SK-N-SH treated with all-trans-retinoic acid at 6 μM for 48 hours (cell line): ENCODE results near the gene MEI1.

Experiments
- ARNTL ChIP-seq: fragments of 450-650 bp; formaldehyde crosslinking; IDR thresholded peaks from 2 replicates; pipeline ENCODE4 v1.5.0; 2020; ENCODE audit warnings: low read depth, mild to moderate bottlenecking, moderate library complexity, borderline replicate concordance
- CREB5 ChIP-seq: fragments of 250-450 bp; sonication (Bioruptor Pico); IDR thresholded peaks from 2 replicates; pipeline ENCODE4 v1.5.1; 2020; ENCODE audit warnings: low read depth, mild to moderate bottlenecking, moderate library complexity
- ISL1 ChIP-seq: fragments of 250-450 bp; sonication (Bioruptor Pico); IDR thresholded peaks from 2 replicates; pipeline ENCODE4 v2.1.2; 2022; ENCODE audit warnings: mild to moderate bottlenecking, moderate library complexity
- OSR1 ChIP-seq: fragments of 250-450 bp; sonication (Bioruptor Pico); IDR thresholded peaks from 2 replicates; pipeline ENCODE4 v1.8.0; 2022; ENCODE audit warnings: moderate library complexity, mild to moderate bottlenecking, inconsistent platforms
- PATZ1 ChIP-seq: fragments of 250-450 bp; sonication (Bioruptor Pico); IDR thresholded peaks from 2 replicates; pipeline ENCODE4 v1.8.0; 2020; ENCODE audit warnings: mild to moderate bottlenecking, moderate library complexity, borderline replicate concordance
- POU6F1 ChIP-seq: fragments of 250-450 bp; sonication (Bioruptor Pico); IDR thresholded peaks from 2 replicates; pipeline ENCODE4 v1.8.0; 2021; ENCODE audit warnings: low read depth, mild to moderate bottlenecking, moderate library complexity, borderline replicate concordance
- PPARA ChIP-seq: fragments of 250-450 bp; sonication (Bioruptor Pico); IDR thresholded peaks from 2 replicates; pipeline ENCODE4 v1.5.0; 2020; ENCODE audit warnings: mild to moderate bottlenecking, borderline replicate concordance
- ZC3H10 ChIP-seq: fragments of 250-450 bp; sonication (Bioruptor Pico); IDR thresholded peaks from 2 replicates; pipeline ENCODE4 v1.5.1; 2021; ENCODE audit warnings: mild to moderate bottlenecking, moderate library complexity
- ZFP3 ChIP-seq: fragments of 250-450 bp; sonication (Bioruptor Pico); IDR thresholded peaks from 2 replicates; pipeline ENCODE4 v1.5.0; 2020; ENCODE audit warnings: mild to moderate bottlenecking, moderate library complexity
- ZFP30 ChIP-seq: fragments of 450-650 bp; formaldehyde crosslinking; IDR thresholded peaks from 2 replicates; pipeline ENCODE4 v1.5.0; 2022; ENCODE audit warnings: mild to moderate bottlenecking, moderate library complexity
- ZNF565 ChIP-seq: fragments of 450-650 bp; formaldehyde crosslinking; conservative IDR thresholded peaks from 2 replicates; pipeline ENCODE4 v1.5.0; 2020; ENCODE audit warnings: low read depth, mild to moderate bottlenecking, moderate library complexity
- TF ChIP-seq, protein P1 (sequence below): fragments of 250-450 bp; sonication (Bioruptor Pico); IDR thresholded peaks from 2 replicates; pipeline ENCODE4 v1.5.1; 2021; ENCODE audit warnings: mild to moderate bottlenecking, moderate library complexity

- no peak for TF ChIP-seq ISL1 (CRISPR knock-in tag)
- TF ChIP-seq POU6F1 (CRISPR knock-in tag), result no peak
- TF ChIP-seq CREB5, result no peak
- TF ChIP-seq ZFP3 (CRISPR knock-in tag), result no peak
- TF ChIP-seq ARNTL (CRISPR knock-in tag), result no peak
- TF ChIP-seq PATZ1, result no peak
- no peak for TF ChIP-seq ZC3H10
- no peak for TF ChIP-seq ZFP30
- TF ChIP-seq ZNF565 (CRISPR knock-in tag), result no peak
- no peak for TF ChIP-seq PPARA
- TF ChIP-seq OSR1 (CRISPR knock-in tag), result no peak
- TF ChIP-seq, protein P1, sequence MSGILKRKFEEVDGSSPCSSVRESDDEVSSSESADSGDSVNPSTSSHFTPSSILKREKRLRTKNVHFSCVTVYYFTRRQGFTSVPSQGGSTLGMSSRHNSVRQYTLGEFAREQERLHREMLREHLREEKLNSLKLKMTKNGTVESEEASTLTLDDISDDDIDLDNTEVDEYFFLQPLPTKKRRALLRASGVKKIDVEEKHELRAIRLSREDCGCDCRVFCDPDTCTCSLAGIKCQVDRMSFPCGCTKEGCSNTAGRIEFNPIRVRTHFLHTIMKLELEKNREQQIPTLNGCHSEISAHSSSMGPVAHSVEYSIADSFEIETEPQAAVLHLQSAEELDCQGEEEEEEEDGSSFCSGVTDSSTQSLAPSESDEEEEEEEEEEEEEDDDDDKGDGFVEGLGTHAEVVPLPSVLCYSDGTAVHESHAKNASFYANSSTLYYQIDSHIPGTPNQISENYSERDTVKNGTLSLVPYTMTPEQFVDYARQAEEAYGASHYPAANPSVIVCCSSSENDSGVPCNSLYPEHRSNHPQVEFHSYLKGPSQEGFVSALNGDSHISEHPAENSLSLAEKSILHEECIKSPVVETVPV (CRISPR knock-in tag), result no peak
Measured at GRCh38 chr22:41668971-41669911, 30.1 kb upstream of the MEI1 start.
